GM20000 (cell line): Measurements from ENCODE around the gene SAA1.

Experiments used
- DNase-seq: peaks from one replicate; pipeline ENCODE4 v3.0.0; 2012; ENCODE audit warnings: low spot score
- TF ChIP-seq, protein P1 (sequence below): IDR thresholded peaks from 2 replicates; pipeline ENCODE4 v1.5.1; 2012; ENCODE audit warnings: mild to moderate bottlenecking, control low read depth; ENCODE audit errors: extremely low read depth, missing control alignments

The SAA1 gene

GRCh38 chr11:18265949-18266348 lies at the start of gene SAA1:
TSS of gene SAA1 (plus strand) at chr11:18266264. CDS start at chr11:18266888, 624 bp downstream.
- no peak for DNase-seq
- TF ChIP-seq, protein P1, sequence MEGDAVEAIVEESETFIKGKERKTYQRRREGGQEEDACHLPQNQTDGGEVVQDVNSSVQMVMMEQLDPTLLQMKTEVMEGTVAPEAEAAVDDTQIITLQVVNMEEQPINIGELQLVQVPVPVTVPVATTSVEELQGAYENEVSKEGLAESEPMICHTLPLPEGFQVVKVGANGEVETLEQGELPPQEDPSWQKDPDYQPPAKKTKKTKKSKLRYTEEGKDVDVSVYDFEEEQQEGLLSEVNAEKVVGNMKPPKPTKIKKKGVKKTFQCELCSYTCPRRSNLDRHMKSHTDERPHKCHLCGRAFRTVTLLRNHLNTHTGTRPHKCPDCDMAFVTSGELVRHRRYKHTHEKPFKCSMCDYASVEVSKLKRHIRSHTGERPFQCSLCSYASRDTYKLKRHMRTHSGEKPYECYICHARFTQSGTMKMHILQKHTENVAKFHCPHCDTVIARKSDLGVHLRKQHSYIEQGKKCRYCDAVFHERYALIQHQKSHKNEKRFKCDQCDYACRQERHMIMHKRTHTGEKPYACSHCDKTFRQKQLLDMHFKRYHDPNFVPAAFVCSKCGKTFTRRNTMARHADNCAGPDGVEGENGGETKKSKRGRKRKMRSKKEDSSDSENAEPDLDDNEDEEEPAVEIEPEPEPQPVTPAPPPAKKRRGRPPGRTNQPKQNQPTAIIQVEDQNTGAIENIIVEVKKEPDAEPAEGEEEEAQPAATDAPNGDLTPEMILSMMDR: no peak

DNA sequence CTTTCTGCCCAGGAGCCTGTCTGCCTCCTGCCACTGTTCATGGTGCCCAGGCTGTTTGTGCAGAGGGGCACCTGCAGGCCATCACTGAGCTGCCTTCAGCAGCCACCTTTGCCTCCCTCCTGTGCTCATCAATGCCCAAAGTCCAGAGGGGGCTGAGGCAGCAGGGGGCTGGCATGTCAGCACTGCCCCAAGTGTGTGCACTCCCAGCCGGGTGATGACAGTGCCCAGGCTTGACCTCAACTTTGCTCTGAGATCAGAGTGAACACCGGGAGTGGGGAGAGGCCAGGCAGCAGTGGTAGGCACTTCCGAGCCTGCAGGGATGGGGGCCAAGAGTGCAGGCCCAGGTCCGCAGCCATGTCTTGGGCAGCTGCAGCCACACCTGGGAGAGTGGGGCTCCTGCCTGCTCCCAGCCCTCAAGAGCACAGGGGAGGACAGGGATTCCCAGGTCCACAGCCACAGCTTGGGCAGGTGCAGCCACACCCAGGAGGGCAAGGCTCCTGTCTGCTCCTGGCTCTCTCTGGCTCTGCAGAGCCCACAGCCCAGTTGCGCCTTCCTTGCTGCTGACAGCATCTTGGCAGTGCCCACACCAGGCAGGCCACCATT lies 44.7 kb upstream of the SAA1 start:
- TF ChIP-seq, protein P1: no peak
- no peak for DNase-seq

GRCh38 chr11:18222814-18223421 lies 43.1 kb upstream of the SAA1 start:
- no peak for DNase-seq
- TF ChIP-seq, protein P1: no peak

DNA sequence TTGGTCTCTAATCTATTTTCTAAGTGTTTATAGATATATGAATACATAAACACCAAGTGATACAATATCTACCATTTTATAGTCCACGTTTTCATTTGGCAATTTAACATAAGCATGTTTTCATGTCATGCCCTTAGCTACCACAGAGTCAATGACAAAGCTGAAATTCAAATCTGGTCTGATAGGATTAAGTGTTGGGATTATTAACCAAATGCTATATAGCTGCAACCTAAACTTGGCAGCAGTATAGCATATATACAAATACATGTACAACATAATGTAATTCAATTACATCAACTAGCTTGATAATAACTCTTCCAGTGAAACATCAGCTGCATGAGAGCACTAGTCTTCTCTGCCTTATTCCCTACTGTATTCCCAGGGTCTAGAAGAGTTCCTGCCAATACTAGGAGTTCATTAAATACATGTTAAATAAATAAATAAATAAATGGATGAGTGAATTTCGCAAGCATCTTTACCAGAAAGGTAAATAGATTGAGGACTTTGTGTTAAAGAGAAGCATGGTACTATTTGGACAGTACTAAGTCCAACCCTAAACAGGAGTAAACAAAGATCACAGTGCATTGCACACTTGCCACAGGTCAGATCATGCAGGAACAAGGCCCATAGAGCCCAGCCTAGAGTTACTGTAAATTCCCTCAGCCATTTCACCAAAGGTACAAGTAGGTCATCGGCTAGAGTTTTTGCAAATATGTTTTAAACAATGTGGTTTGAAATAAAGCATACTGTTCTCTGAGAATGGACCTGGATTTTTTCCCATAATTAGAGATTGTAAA lies 42.3 kb upstream of the SAA1 start:
- DNase-seq: no peak
- TF ChIP-seq, protein P1: no peak

- no peak for DNase-seq
- TF ChIP-seq, protein P1: no peak
These were observed 40.2 kb upstream of the SAA1 start for GRCh38 chr11:18225913-18226312.

DNA sequence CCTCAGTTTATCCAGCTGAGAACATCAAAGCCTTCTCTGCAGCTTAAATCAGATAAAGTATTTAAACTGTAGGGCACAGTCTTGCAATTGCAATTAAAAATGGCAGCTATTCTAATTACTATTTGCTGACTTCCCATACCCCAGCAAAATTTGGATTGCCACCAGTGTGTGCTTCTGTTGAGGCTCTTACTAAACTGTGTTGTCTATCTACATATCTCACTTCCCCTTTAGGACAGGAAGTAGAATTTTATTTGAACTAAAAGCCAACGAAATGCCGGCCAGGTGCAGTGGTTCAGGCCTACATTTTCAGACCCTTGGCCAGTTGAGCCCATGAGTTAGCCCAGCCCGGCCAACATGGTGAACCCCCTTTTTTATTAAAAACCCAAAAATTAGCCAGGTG lies 36.6 kb upstream of the SAA1 start:
- TF ChIP-seq, protein P1: no peak
- peak; percentile 71 for DNase-seq

DNA sequence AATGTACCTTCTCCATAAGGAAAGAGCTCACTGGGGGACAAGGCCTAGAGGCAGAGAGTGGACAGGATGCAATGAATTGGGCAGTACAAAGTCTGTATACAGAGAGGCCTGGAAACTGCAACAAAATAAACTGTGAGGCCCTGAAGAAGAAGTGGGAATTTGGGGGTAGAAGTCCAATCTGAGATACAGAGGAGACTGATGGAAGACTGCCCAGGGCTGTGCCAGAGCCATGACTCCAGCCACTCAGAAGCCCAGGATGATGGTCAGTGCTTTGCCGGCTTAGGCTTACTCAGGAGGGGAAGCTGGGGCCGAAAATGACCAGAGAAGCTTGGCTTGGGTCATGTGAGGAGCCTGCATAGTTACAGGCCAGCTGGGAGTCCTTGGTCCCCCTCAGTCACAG lies 35.2 kb upstream of the SAA1 start:
- DNase-seq: no peak

More for the DNA sequence above, 35.2 kb upstream of the SAA1 start:
- TF ChIP-seq, protein P1: no peak
